HG02970 (cell line): ENCODE results near the gene SLC26A6.

Source experiments
- ATAC-seq: cut with Tn5 transposase; IDR thresholded peaks from one replicate; pipeline ENCODE4 v1.9.1; 2021; ENCODE audit warnings: mild to moderate bottlenecking, moderate library complexity, moderate number of reproducible peaks; ENCODE audit not compliant: unreplicated experiment, low FRiP score

Gene SLC26A6

GRCh38 chr3:48634661-48635221, 520 bp downstream of the SLC26A6 start:
- ATAC-seq, result no peak

DNA sequence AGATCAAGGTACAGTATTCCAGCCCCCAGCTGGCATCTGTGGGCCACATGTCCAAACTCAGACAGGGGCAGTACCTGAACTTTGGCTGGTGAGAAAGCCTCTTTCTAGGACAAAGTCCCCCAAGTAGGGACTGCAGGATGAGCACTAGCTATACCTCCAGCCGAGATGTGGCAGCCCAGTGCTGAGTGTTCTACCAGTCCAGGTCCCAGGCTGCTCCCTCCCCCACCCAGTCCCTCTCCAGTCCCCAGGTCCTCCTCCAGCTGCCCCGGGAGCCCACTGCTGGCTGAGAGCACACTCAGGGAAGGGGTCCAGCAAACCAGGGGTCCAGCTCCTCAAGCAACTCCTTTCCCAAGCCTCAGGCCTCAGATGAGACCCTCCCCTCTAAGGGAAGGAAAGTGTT, 1.5 kb downstream of the SLC26A6 start:
- ATAC-seq, result no peak

DNA sequence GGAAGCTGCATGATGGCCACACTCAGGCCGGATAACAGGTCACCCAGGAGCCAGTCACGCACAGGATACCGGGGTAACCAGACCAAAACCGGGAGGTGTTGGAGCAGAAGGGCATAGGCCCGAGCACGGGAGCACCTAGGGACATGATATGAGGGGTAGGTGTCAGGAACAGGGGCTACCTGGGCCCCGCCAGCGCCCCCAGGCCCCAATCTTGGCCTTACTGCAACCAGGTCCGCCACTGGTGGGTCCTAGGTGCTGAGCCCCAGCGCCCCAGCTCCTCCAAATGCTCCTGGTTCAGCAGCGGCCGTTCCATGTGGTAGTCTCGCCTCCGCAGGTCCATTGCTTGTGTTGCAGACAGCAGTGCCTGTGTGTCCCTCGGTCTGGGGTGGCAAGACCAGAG, 2.0 kb downstream of the SLC26A6 start:
- ATAC-seq, result no peak

- no peak for ATAC-seq
Measured at GRCh38 chr3:48631516-48632448, 3.5 kb downstream of the SLC26A6 start.

GRCh38 chr3:48630833-48631232, 4.4 kb downstream of the SLC26A6 start:
- ATAC-seq, result no peak

GRCh38 chr3:48630407-48630806, 4.9 kb downstream of the SLC26A6 start:
- no peak for ATAC-seq

DNA sequence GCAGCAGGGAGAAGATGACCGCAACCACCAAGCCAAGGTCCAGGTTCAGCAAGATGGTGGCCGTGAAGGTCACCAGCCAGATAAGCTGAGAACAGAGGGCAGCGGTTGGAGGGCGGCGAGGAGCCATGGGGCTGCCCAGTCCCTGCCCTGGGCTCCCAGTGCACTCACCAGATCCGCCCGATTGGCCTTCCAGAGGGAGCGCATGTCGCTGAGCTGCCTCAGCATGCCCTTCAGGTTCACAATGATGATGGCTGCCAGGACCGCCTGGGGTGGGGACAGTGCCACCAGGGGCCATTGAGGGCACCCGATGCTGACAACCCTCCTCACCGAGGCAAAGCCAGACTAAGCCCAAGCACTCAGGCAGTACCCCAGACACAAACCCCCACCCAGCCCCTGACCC, 5.4 kb downstream of the SLC26A6 start:
- ATAC-seq, result no peak

- ATAC-seq, result no peak
Measured at GRCh38 chr3:48628277-48629017, 6.8 kb downstream of the SLC26A6 start.

DNA sequence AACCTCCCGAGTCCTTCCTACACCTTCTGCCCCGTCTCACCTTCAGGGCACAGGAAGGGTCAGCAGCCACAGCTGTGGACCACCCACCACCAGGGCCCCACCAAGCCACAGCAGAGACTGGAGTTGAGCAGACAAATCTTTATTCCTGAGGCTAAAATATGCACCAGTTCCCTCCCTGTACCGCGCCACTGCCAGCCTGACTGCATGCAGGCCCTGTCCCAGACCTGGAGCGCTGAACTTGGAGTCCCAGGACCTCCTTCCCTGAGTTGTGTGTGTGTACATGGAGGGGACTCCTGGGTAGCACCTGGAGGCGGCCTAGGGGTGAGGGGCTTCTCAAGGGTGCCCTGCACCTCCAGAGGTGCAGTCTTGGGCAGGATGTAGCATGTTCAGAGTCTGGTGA, 9.7 kb downstream of the SLC26A6 start:
- ATAC-seq, result no peak

DNA sequence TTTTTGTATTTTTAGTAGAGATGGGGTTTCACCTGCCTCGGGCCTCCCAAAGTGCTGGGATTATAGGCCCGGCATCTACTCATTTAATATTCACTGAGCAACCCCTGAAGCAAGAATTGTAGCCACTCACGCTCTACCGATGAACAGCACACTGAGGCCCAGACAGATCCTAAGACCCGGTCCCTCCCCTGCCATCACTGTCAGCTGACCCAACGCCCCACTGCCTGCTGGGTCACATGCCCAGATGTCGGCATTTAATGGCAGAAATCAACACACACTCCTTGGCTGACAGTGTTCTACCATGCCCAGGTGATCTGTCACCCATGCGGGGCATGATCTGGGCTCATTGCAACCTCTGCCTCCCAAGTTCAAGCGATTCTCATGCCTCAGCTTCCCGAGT, 10.5 kb downstream of the SLC26A6 start:
- ATAC-seq, result no peak

DNA sequence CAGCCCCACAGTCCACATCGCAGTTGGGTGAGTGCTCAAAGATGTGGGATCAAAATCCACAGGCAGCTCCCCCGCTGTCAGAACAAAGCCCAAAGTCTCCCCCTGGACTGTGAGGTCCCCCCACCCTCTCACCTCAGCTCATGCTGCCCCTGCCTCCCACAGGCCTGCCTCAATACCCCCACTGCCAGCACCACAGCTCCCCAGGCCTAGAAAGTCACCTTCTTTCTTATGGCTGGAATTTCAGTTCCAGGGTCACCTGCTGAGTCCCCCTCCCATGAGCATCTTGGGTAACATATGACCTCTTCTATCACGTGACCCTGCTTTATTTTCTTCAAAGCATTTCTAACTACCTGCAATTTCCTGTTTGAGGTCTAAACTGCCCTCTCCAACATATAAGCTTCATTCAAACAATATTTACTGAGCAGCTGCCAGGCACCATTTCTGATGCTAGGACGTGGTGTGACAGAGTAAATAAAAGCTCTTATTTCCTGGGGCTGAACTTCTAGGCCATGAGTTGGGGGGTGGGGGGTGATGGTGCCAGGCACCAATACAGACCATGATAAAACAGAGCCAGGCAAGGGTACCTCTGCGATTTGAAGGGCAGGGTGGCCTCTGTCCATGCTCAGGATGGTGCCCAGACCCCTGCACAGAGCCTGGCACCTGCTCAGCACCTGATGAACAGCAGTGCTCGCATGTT, 11.3 kb downstream of the SLC26A6 start:
- no peak for ATAC-seq

DNA sequence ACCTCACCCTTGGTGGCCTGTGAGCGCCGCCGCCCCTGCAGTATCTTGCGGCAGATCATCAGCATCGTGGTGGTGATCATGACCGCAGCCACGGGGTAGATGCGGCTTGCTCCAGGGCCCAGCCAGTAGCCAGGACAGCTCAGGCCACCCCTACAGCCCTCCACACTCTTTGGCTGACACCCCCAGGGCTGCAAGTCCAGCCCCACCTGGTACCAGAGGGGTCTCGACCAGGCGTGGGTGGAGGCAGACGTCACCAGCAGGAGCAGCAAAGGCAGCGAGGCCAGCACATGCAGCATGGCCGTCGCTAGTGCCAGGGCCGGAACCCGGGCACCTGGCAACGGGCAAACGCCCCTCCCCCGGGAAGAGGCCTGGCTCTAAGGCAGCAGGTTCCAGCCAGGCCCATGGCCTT, 13.8 kb downstream of the SLC26A6 start, which contains the start of gene TMEM89:
TSS of gene TMEM89 (minus strand) at position 309 of the 409 bp plus-strand sequence. CDS start at position 296, 13 bp downstream.
- ATAC-seq, result no peak

GRCh38 chr3:48619541-48620524, 15.4 kb downstream of the SLC26A6 start:
- no peak for ATAC-seq

- no peak for ATAC-seq
Measured at GRCh38 chr3:48617559-48617958, 17.7 kb downstream of the SLC26A6 start.

GRCh38 chr3:48614044-48614443, 21.2 kb downstream of the SLC26A6 start:
- ATAC-seq, result no peak

DNA sequence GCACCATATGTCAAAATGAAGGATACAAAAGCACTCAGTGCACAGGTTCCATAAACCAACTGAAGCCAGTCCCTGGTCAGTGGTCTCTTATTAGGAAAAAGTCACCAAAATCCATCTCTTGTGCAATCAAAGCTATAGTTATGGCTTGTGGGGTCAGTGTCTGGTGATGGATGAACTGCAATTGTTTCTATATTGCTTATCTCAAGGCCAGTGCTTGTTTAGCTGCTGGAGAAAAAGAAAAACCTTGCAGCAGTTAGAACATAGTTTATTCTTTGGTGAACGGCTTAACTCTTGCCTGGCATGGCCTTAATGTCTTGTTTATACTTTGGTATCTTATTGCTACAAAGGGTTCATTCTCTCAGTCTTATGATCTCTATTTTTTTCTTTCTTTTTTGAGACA, 23.0 kb downstream of the SLC26A6 start:
- ATAC-seq, result no peak

DNA sequence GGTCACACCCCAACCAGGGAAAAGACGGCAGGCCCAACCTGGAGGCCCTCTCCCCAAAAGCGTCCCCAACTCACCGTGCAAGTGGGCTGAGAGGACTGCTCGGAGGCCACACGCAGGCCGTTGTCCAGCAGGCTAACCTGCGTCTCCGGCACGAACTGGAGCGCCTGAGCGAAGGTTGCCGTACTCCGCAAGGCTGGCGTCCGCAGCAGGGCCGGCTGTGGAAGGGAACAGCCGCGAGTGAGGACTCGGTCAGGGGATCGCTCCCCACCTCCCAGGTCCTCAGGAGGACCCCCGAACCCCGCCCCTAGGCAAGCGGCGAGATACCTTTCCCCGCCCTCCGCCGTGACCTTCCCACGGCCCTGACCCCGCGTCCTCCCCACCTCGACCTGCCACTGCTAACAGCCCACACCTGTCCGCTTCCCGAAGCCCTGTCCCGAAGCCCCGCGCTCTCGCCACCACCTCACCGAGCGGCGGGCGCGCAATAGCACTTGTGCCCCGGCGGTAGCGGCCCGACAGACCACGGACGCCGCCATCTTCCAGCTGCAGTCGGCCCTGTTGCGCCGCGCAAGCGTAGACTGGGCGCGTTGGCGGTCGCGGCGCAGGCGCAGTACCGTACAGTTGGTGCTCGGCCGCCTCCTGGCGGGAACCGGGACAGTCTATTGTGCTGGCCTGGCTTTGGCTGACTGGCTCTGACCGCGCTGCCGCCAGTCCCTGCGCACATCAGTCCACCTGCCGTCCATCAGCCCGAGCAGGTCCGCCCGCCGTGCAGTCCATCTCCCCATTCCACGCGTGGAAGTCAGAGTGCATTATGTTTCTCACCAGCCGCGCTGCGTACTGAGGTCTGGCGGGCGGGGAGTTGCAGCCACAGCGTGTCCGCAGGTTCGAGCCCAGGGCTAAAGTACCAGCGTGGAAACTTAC, 25.9 kb downstream of the SLC26A6 start, which contains the start of gene UQCRC1:
TSS of gene UQCRC1 (minus strand) at position 559 of the 918 bp plus-strand sequence. CDS start at position 533, 26 bp downstream.
- peak; percentile 97 for ATAC-seq

DNA sequence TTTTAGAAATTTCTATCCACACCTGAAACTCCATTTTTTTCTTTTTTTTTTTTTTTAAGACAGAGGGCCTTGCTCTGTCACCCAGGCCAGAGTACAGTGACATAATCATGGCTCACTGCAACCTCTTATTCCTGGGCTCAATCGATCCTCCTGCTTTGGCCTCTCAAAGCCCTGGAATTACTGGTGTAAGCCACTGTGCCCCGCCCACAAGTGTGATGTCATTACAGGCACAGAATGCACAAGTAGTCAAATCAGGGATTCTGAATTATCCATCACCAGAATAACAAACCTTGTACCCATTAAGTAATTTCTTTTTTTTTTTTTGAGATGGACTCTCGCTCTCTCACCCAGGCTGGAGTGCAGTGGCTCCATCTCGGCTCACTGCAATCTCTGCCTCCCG, 27.7 kb downstream of the SLC26A6 start:
- no peak for ATAC-seq
